Measurements from ENCODE around the gene UPK3A. TPM values are rescaled to one million over a fixed set of nuclear protein-coding genes. Genes with fewer than 3 reads are reported as not detected.

The UPK3A gene
- total RNA-seq, 1 donor from 2014 or later = not detected

DNA sequence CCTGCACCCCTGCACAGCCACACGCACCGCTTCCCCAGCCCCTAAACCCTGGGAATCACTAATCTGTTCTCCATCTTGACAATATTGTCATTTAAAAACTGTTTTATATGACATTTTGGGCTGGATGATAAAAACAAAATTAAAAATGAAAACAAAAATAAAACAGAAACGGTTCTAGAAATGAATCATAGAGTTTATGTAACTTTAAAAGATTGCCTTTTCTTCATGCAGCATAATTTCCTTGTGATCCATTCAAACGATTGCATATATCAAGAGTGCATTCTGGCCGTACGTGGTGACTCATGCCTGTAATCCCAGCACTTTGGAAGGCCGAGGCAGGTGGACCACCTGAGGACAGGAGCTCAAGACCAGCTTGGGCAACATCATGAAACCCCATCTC, 18.4 kb downstream of the UPK3A start:
- no peak overlapping the region for H3K27ac ChIP-seq
- TF ChIP-seq, protein P1, sequence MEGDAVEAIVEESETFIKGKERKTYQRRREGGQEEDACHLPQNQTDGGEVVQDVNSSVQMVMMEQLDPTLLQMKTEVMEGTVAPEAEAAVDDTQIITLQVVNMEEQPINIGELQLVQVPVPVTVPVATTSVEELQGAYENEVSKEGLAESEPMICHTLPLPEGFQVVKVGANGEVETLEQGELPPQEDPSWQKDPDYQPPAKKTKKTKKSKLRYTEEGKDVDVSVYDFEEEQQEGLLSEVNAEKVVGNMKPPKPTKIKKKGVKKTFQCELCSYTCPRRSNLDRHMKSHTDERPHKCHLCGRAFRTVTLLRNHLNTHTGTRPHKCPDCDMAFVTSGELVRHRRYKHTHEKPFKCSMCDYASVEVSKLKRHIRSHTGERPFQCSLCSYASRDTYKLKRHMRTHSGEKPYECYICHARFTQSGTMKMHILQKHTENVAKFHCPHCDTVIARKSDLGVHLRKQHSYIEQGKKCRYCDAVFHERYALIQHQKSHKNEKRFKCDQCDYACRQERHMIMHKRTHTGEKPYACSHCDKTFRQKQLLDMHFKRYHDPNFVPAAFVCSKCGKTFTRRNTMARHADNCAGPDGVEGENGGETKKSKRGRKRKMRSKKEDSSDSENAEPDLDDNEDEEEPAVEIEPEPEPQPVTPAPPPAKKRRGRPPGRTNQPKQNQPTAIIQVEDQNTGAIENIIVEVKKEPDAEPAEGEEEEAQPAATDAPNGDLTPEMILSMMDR (IDR thresholded peaks at IDR 0.05) = no peak
- no peaks in the 10 kb centered on the region for H3K36me3 ChIP-seq
- H3K4me1 ChIP-seq = no peaks in the 10 kb centered on the region
- no peak overlapping the region for H3K4me3 ChIP-seq
- H3K9me3 ChIP-seq = no peaks in the 10 kb centered on the region
- intact Hi-C loops (cut with DNase I) = no loop called here
- DNase-seq (ENCODE audit: low spot score in 2 of 2) = no peak
- no peaks in the 10 kb centered on the region for H3K27me3 ChIP-seq

DNA sequence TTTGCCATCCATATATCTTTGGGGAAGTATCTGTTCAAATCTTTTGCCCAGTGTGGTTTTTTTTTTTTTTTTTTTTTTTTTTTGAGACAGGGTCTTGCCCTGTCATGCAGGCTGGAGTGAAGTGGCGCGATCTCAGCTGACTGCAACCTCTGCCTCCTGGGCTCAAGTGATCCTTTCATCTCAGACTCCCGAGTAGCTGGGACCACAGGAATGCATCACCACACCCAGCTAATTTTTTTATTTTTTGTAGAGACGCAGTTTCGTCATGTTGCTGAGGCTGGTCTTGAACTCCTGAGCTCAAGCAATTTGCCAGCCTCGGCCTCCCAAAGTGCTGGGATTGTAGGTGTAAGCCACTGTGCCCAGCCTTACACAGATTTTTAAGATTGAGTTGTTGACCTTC, 20.2 kb downstream of the UPK3A start:
- Histone ChIP-seq H3K36me3 (no peaks in the 10 kb centered on the region), H3K4me3 (no peak overlapping the region), H3K4me1 (no peaks in the 10 kb centered on the region), H3K27me3 (no peaks in the 10 kb centered on the region), H3K9me3 (no peaks in the 10 kb centered on the region), H3K27ac (no peak overlapping the region)
- intact Hi-C loops (cut with DNase I) = no loop called here
- TF ChIP-seq, protein P1 (IDR thresholded peaks at IDR 0.05) = no peak
- no peak for DNase-seq (ENCODE audit: low spot score in 2 of 2)

DNA sequence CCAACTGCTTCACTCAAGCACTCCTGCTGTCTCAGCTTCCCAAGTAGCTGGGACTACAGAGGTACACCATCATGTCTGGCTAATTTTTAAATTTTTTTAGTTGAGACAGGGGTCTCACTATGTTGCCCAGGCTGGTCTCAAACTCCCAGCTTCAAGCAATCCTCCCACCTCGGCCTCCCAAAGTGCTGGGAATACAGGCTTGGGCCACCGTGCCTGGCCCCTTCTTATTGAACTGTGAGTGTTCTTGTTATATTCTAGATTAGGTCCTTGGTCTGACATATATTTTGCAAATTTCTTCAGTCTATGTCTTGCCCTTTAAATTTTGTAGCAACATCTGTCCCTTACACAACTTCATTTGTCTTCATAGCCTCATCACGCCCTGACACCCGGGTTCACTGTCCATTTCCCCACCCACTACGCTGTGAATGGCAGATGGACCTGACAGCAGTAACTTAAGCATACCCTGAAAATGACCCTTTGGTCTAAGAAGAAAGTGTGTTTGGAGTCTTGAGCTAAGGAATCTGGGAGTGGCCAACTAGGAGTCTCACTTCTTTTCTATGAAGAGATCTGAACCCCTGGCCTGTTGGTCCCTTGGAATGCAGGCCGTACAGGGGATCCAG, 20.8 kb downstream of the UPK3A start:
- Histone ChIP-seq H3K4me3 (no peak overlapping the region), H3K9me3 (no peaks in the 10 kb centered on the region), H3K27me3 (no peaks in the 10 kb centered on the region), H3K27ac (no peak overlapping the region), H3K36me3 (no peaks in the 10 kb centered on the region), H3K4me1 (no peaks in the 10 kb centered on the region)
- DNase-seq (ENCODE audit: low spot score in 2 of 2) = no peak
- intact Hi-C loops (cut with DNase I) = no loop called here
- TF ChIP-seq, protein P1 (IDR thresholded peaks at IDR 0.05) = no peak

DNA sequence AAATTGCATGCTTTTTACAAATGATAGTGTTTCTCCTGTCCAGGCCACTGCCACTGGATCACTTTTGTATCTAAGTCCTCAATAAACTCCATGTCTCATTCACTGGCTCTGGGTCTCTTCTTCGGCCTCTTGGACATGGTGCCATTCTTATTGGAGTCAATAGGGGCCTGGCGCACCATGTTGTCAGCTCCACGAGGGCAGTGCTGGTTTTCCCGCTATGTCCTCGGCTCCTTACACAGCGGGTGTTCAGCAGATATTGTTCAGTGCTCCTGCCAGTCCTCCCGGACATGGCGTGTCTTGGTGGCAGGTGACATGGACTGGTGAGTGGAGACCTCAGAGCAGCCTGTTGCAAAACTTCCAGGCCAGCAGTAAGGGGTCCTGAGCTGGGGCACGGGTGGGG, 21.4 kb downstream of the UPK3A start:
- Histone ChIP-seq H3K4me3 (no peak overlapping the region), H3K36me3 (no peaks in the 10 kb centered on the region), H3K27ac (no peak overlapping the region), H3K9me3 (no peaks in the 10 kb centered on the region), H3K27me3 (no peaks in the 10 kb centered on the region), H3K4me1 (peaks cover 0 to under 1% of the 10 kb centered on the region in 2 donors)
- TF ChIP-seq, protein P1 (IDR thresholded peaks at IDR 0.05) = no peak
- no peak for DNase-seq (ENCODE audit: low spot score in 2 of 2)
- intact Hi-C loops (cut with DNase I) = no loop called here

DNA sequence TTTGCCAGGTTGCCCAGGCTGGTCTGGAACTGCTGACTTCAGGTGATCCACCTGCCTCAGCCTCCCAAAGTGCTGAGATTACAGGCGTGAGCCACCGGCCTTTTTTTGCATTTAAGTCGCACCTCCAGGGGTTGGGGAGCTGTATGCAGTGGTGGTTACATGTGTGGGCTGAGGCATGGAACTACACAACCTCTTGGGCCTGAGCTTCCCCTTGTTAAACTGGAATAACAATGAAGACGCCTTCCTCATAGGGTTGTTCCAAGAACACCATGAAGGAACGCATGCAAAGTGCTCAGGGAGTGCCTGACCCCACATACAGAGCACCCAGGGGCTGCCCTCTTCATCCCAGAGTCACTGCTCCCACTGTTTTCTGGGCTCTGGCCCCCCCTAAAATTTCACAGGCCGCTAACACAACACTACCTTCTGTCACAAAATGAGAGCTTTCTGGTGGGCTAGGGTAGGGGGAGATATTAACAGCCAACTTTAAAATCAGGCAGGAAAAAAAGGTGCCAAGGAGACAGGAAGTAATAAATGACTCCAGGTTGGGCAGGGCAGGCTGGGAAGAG, 23.7 kb downstream of the UPK3A start:
- Histone ChIP-seq H3K27ac (no peak overlapping the region), H3K4me3 (no peak overlapping the region), H3K4me1 (peaks cover 0 to 3% of the 10 kb centered on the region in 2 donors), H3K36me3 (no peaks in the 10 kb centered on the region), H3K9me3 (no peaks in the 10 kb centered on the region), H3K27me3 (no peaks in the 10 kb centered on the region)
- DNase-seq (ENCODE audit: low spot score in 2 of 2) = no peak
- TF ChIP-seq, protein P1 (IDR thresholded peaks at IDR 0.05) = no peak
- intact Hi-C loops (cut with DNase I) = no loop called here
